ENCODE results near the gene MSRB2. TPM values are rescaled to one million over a fixed set of nuclear protein-coding genes. Genes with fewer than 3 reads are reported as not detected.

MSRB2 gene
- total RNA-seq, 1 experiment from 2014 or later: 19.0 TPM

DNA sequence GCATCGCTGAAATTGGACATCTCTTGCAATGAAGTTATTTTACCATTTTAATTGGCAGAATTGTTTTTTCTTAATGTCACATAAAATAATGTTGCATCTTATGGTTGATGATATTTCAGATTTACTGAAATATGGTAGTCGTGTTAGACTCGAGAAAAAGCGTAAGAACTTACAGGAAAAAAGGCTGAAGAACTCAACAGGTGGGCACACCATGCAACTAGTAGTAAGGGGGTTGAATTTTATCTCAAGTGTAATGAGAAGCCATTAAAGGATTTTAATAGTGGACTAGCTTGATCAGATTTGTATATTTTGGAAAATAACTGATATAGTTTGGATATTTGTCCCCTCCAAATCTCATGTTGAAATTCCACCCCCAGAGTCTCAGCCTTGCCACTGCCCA lies 41.1 kb downstream of the MSRB2 start:
- TF ChIP-seq CTCF (IDR thresholded peaks at IDR 0.05; ENCODE audit: unreplicated experiment): no peak
- no peaks in the 10 kb centered on the region for H3K36me3 Mint-ChIP-seq (ENCODE audit: insufficient read depth, unreplicated experiment)
- no peak overlapping the region for H3K4me3 Mint-ChIP-seq (ENCODE audit: unreplicated experiment)
- no peak for DNase-seq (ENCODE audit: unreplicated experiment)
- no peaks in the 10 kb centered on the region for H3K27me3 Mint-ChIP-seq (ENCODE audit: insufficient read depth, unreplicated experiment)
- intact Hi-C loops (cut with micrococcal nuclease): no loop called here
- peaks cover 24% of the 10 kb centered on the region for H3K9me3 Mint-ChIP-seq (ENCODE audit: unreplicated experiment)
- H3K27ac Mint-ChIP-seq (ENCODE audit: low read depth, unreplicated experiment): no peak overlapping the region
- POLR2A ChIA-PET: no interaction called here
- no peaks in the 10 kb centered on the region for H3K4me1 Mint-ChIP-seq (ENCODE audit: insufficient read depth, unreplicated experiment)
- no TSS peak for BruUV-seq (replicated peaks)
- CTCF ChIA-PET: interaction anchor here (0.7 to 1.7 kb wide), 2 partner anchors 22 to 1668 kb away, joined by 3 to 8 read pairs; no protein-coding TSS in a partner anchor

- H3K4me3 Mint-ChIP-seq (ENCODE audit: unreplicated experiment): no peak overlapping the region
- H3K36me3 Mint-ChIP-seq (ENCODE audit: insufficient read depth, unreplicated experiment): no peaks in the 10 kb centered on the region
- no peak for DNase-seq (ENCODE audit: unreplicated experiment)
- no peaks in the 10 kb centered on the region for H3K27me3 Mint-ChIP-seq (ENCODE audit: insufficient read depth, unreplicated experiment)
- intact Hi-C loops (cut with micrococcal nuclease): no loop called here
- no peak overlapping the region for H3K27ac Mint-ChIP-seq (ENCODE audit: low read depth, unreplicated experiment)
- CTCF ChIA-PET: interaction anchor here (0.5 kb wide), 1 partner anchor 1378 kb away, joined by 5 read pairs; no protein-coding TSS in a partner anchor
- POLR2A ChIA-PET: no interaction called here
- no peak for TF ChIP-seq CTCF (IDR thresholded peaks at IDR 0.05; ENCODE audit: unreplicated experiment)
- no TSS peak for BruUV-seq (replicated peaks)
- no peaks in the 10 kb centered on the region for H3K4me1 Mint-ChIP-seq (ENCODE audit: insufficient read depth, unreplicated experiment)
- peaks cover 16% of the 10 kb centered on the region for H3K9me3 Mint-ChIP-seq (ENCODE audit: unreplicated experiment)
Measured at GRCh38 chr10:23139677-23140076, 44.3 kb downstream of the MSRB2 start.

DNA sequence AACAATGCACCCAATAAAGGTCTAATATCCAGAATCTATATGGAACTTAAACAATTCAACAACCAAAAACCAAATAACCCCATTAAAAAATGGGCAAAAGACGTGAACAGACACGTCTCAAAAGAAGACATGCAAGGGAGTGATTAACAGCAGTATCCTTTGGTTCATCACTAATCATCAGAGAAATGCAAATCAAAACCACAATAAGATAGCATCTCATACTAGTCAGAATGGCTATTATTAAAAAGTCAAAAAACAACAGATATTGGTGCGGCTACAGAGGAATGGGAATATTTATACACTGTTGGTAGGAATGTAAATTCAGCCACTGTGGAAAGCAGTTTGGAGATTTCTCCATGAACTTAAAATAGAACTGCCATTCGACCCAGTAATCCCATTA lies 46.6 kb downstream of the MSRB2 start:
- intact Hi-C loops (cut with micrococcal nuclease): no loop called here
- peaks cover 11% of the 10 kb centered on the region for H3K9me3 Mint-ChIP-seq (ENCODE audit: unreplicated experiment)
- no peaks in the 10 kb centered on the region for H3K4me1 Mint-ChIP-seq (ENCODE audit: insufficient read depth, unreplicated experiment)
- TF ChIP-seq CTCF (IDR thresholded peaks at IDR 0.05; ENCODE audit: unreplicated experiment): no peak
- no peaks in the 10 kb centered on the region for H3K27me3 Mint-ChIP-seq (ENCODE audit: insufficient read depth, unreplicated experiment)
- no peak for DNase-seq (ENCODE audit: unreplicated experiment)
- ChIA-PET CTCF (no interaction called here), POLR2A (no interaction called here)
- H3K27ac Mint-ChIP-seq (ENCODE audit: low read depth, unreplicated experiment): no peak overlapping the region
- H3K36me3 Mint-ChIP-seq (ENCODE audit: insufficient read depth, unreplicated experiment): no peaks in the 10 kb centered on the region
- no TSS peak for BruUV-seq (replicated peaks)
- H3K4me3 Mint-ChIP-seq (ENCODE audit: unreplicated experiment): no peak overlapping the region

DNA sequence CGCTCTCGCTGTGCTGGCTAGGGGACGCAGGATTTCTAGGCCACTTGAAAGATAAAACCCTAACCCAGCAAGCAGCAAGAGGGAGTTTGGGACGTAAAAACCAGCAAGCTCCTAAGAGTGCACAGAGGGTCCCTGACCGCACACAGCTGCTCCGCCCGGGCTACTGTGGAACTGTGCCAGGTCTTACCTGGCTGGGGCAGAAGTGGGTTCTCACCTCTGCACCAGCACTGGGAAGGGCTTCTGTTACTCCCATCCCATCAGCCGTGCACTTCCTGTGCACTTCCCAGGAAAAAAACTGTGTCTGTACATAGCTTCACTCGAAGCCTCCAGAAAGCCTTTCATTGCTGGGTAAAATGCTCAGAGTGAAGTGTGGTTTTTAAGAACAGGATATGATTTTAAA lies 50.9 kb downstream of the MSRB2 start:
- intact Hi-C loops (cut with micrococcal nuclease): no loop called here
- H3K4me1 Mint-ChIP-seq (ENCODE audit: insufficient read depth, unreplicated experiment): no peaks in the 10 kb centered on the region
- ChIA-PET POLR2A (no interaction called here), CTCF (interaction anchor here (0.6 to 1.5 kb wide), 3 partner anchors 9 to 413 kb away, joined by 3 to 10 read pairs (median 4); no protein-coding TSS in a partner anchor)
- no peak overlapping the region for H3K4me3 Mint-ChIP-seq (ENCODE audit: unreplicated experiment)
- no peak overlapping the region for H3K27ac Mint-ChIP-seq (ENCODE audit: low read depth, unreplicated experiment)
- no TSS peak for BruUV-seq (replicated peaks)
- no peak for TF ChIP-seq CTCF (IDR thresholded peaks at IDR 0.05; ENCODE audit: unreplicated experiment)
- no peaks in the 10 kb centered on the region for H3K27me3 Mint-ChIP-seq (ENCODE audit: insufficient read depth, unreplicated experiment)
- no peaks in the 10 kb centered on the region for H3K36me3 Mint-ChIP-seq (ENCODE audit: insufficient read depth, unreplicated experiment)
- H3K9me3 Mint-ChIP-seq (ENCODE audit: unreplicated experiment): no peaks in the 10 kb centered on the region
- no peak for DNase-seq (ENCODE audit: unreplicated experiment)

Data from MCF 10A (cell line).